ENCODE measurements around the gene KREMEN2.
"Not testable (repeated sequence)": the region's sequence is repeated elsewhere in the genome, so short reads cannot be mapped to it uniquely, and the experiment has no call there.

KREMEN2 gene, protein sequence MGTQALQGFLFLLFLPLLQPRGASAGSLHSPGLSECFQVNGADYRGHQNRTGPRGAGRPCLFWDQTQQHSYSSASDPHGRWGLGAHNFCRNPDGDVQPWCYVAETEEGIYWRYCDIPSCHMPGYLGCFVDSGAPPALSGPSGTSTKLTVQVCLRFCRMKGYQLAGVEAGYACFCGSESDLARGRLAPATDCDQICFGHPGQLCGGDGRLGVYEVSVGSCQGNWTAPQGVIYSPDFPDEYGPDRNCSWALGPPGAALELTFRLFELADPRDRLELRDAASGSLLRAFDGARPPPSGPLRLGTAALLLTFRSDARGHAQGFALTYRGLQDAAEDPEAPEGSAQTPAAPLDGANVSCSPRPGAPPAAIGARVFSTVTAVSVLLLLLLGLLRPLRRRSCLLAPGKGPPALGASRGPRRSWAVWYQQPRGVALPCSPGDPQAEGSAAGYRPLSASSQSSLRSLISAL

DNA sequence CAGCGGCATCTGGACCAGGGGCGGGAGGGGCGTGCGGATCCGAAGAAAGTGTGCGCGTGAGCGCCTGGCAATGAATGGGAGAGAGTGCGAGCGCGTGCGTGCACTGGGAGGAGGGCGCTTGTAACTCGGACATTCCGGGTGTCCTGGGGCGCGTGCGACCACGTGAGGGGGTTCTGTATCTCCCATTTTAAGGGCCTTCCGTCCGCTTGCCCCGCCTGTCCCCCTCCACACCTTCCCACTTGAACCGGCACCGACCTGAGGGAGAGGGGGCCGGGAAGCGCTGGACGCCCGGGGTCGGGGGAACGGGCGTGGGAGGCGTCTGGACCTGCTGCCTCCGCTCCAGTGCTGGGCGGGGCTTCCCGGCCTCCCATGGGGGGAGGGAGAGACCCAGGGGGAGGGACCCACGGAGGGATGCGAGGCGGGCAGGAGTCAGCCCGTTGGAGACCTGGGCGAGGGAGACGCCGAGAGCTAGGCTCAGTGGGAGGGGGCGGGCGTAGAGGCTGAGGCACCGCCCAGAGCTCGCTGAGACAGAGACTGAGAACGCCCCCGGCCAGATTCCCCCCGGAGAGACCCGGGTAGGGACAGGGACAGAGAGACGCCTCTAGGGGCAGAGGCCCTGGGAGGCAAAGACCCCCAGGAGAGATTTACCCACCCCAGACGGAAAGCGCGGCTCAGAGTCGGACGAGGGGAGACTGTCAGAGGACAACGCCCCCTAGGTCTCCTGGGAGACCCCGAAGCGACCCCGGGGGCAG lies at the start of gene KREMEN2:
KREMEN2 (plus strand) TSS at position 553 of the 752 bp plus-strand sequence. CDS start 246 bp downstream, outside the sequence.
- no peak for DNase-seq

DNA sequence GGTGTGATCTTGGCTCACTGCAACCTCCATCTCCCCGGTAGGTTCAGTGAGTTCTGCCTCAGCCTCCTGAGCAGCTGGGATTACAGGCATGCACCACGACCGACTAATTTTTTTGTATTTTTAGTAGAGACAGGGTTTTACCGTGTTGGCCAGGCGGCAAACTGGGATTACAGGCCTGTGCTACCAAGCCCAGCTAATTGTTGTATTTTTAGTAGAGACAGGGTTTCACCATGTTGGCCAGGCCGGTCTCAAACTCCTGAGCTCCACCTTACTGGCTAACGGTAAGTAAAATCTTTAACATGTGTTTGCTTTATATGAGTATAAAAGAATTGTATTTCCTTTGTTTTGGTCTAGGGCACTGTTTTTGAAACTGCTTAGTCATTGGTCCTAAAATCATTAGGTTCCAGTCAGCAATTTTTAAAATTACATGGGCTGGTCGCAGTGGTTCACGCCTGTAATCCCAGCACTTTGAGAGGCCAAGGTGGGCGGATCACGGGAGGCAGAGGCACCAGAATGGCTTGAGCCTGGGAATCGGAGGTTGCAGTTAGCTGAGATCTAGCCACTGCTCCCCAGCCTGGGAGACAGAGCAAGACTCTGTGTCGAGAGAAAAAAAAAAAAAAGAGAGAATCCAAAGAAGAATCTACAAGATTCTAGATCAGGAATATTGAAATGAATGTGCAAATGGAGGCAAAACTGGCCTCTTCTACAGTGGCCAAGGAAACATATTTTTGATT lies 48.7 kb upstream of the KREMEN2 start:
- no peak for DNase-seq

DNA sequence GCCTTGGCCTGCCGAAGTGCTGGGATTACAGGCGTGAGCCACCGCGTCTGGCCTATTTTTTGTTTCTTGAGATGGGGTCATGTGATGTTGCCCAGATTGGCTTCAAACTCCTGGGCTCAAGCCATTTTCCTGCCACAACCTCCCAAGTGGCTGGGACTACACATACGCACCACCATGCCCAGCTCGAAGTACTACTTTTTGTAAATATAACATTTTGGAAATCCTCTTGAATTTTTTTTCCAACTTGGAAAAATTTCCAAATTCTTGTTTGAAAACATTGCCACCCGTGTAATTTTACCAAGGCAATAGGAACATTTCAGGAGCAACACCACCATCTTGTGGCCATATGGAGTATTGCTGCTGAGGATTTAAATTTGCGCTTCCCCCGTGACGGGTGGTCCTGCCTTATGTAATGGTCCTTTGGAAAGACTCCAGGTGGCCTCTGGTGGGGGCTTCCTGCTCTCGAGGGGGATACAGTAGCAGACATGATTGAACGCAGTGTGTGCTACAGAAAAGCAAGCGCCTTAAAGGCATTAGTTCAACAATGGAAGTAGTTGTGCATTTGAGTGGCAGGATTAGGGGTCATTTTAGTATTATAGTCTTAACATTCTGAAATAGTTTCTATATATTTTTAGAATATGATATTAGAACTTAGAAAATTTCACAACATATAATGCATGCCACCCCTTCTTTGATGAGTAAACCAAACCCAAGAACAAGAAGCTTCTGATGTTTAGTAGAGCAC lies 44.4 kb upstream of the KREMEN2 start:
- DNase-seq = peak; percentile 53

DNA sequence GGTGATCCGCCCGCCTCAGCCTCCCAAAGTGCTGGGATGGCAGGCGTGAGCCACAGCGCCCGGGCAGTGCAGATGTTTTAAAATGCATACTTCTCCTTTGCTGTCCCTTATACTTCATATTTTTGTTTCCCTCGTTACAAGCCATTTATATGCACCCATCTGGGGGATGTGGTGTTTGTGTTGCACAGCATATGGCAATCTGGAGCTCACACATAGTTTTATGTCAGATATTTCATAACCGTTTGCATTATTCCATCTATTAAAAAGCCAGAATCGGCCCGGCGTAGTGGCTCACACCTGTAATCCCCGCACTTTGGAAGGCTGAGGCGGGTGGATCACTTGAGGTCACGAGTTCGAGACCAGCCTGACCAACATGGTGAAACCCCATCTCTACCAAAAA lies 40.6 kb upstream of the KREMEN2 start:
- no peak for DNase-seq

DNA sequence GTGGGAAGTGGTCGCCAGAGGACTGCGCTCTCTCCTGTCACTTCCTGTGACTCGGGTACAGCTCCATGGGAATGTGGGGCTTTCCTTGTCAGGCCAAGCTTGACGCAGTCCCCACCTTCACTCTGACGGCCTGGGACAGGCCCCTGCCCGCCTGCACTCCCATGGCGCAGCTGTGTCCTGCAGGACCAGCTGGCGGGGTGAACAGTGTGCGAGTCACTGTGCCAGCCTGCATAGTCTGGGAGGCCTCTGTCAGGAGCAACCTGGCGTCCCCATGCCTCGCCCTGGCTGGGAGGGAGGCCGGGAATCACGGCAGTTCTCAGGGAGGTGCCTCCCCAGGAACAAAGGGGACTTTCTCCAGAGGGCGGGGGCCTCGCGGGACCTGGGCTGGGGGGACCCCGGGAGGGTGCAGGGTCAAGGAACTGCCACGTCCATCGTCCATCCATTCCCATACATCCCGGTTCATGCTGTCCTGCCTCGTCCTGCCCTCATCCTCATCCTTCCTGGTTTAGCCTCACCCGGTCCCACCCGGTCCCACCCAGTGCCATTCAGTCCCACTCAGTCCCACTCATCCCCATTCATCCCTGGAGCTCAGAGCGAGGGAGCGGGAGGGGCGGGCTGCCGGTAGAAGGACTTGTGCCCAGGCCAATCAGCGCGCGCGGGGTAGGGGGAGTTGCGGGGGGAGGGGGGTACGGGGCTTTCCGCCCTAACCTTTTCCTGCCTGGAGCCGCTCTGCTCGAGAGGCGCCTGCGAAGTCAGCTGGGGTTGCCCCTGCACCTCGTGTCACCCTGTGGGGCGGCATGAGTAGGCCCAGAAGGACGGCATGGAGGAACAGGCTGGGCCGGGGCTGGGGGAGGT lies 38.9 kb upstream of the KREMEN2 start:
- no peak for DNase-seq

DNA sequence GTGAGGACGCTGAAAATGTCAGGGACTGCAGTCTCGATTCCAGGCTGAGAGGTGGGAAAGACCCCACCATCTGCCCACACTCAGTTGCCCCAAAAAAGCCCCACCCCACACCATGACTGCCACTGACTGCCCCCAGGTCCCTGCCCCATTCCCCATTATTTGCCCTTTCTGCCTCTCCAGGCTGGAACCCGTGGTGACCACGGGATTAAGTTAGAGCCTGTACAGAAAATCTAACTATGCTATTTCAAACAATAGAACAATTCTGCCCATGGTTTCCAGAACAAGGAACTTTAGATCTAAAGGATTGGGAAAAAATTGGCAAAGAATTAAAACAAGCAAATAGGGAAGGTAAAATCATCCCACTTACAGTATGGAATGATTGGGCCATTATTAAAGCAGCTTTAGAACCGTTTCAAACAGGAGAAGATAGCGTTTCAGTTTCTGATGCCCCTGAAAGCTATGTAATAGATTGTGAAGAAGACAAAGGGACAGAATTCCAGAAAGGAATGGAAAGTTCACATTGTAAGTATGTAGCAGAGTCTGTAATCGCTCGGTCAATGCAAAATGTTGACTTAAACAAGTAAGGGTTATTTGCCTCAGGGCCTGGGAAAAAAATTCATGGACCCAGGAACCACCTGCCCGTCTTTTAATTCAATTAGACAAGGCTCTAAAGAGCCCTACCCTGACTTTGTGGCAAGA lies 38.0 kb upstream of the KREMEN2 start:
- DNase-seq = no peak

DNA sequence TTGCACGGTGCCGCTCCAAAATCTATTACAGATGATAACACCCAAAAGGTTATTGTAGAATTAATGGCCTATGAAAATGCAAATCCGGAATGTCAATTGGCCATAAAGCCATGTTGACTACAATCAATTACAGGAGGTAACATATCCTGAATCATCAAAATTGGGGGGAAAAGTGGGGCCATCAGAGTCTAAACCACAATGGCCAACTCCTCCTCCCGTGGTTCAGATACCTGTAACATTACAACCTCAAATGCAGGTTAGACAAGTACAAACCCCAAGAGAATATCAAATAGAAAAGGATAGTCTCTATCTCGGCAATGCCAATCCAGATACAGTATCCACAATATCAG lies 37.5 kb upstream of the KREMEN2 start:
- no peak for DNase-seq

DNA sequence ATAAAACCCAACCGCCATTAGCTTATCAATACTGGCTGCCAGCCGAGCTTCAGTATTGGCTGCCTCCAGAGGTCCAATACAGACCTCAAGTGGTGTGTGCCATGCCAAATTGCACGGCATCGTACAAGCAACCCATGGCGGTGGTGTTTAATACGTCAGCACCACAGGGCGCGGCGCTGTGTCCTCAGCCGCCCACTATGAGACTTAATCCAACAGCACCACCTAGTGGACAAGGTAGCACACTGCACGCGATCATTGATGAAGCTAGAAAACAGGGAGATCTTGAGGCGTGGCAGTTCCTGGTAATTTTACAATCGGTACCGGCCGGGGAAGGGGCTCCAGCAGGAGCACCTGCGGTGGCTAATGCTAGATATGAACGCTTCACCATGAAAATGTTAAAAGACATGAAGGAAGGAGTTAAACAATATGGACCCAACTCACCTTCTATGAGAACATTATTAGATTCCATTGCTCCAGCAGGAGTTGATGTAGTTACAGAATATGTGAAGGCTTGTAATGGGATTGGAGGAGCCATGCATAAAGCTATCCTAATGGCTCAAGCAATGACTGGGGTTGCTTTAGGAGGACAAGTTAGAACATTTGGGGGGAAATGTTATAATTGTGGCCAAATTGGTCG lies 36.9 kb upstream of the KREMEN2 start:
- peak; percentile 79 for DNase-seq

DNA sequence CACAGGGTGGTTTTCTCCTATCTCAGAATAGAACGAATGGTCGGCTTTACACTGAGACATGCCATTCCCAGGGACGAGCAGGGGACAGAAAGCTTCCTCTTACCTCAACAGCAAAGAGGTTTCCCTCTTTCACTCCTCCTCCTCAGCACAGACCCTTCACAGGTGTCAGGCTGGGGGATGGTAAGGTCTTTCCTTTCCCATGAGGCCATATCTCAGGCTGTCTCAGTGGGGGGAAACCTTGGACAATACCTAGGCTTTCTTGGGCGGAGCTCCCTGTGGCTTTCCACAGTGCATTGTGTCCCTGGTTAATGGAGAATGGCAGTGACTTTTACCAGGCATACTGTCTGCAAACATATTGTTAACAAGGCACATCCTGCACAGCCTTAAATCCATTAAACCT lies 35.9 kb upstream of the KREMEN2 start:
- not testable (repeated sequence) for DNase-seq

DNA sequence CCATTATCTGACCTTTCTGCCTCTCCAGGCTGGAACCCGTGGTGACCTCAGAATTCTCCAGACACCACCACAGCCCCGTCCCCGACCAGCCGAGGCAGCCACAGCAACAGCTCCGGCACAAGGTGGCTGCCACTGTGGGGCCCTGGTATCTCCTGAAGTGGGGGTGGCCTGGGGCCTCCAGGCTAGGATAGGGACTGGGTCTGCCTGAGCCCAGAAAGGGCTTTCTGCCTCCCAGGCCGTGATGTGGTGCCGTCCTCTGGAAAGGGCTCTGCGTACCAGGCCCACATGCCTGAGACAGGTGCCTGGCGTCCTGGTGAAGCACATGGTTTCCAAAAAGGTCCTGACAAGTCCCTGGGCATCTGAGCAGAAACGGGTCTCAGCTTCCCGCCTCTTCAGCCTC lies 35.3 kb upstream of the KREMEN2 start:
- no peak for DNase-seq

DNA sequence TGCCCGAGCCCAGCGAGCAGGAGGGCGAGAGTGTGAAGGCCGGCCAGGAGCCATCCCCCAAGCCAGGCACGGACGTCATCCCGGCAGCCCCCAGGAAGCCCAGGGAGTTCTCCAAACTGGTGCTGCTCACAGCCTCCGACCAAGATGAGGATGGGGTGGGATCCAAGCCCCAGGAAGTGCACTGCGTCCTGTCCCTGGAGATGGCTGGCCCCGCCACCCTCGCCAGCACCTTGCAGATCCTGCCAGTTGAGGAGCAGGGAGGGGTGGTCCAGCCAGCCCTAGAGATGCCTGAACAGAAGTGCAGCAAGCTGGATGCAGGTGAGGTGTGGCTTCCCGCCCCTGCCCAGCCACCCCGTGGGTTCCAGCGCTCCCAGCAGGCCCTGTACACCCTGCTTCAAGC lies 34.4 kb upstream of the KREMEN2 start:
- DNase-seq = no peak

DNA sequence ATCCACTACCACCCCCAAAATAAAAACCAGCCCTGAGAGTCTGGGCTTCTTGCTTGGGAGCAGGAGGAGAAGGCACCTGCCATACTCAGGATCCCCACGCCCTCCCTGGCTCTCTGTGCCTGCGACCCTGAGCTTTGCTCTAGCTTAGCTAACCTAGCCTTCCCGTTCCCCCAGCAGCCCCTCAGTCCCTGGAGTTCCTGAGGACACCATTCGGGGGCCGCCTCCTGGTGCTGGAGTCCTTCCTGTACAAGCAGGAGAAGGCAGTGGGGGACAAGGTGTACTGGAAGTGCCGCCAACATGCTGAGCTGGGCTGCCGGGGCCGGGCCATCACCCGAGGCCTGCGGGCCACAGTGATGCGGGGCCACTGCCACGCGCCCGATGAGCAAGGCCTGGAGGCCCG lies 33.8 kb upstream of the KREMEN2 start:
- DNase-seq = no peak

DNA sequence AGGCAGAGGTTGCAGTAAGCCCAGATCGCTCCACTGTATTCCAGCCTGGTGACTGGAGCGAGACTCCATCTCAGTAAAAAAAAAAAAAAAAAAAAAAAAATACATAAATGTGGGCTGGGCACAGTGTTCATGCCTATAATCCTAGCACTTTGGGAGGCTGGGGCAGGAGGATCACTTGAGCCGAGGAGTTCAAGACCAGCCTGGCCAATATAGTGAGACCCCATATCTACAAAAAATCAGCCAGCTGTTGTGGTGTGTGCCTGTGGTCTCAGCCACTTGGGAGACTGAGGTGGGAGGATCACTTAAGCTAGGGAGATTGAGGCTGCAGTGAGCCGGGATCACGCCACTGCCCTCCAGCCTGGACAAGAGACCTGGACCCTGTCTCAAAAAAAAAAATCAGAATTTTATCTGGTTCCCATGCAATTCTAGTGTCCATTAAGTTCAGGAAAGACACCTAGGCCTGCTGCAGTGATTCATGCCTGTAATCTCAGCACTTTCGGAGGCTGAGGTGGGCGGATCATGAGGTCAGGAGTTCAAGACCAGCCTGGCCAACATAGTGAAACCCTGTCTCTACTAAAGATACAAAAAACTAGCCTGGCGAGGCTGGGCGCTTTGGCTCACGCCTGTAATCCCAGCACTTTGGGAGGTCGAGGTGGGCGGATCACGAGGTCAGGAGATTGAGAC lies 32.7 kb upstream of the KREMEN2 start:
- not testable (repeated sequence) for DNase-seq

DNA sequence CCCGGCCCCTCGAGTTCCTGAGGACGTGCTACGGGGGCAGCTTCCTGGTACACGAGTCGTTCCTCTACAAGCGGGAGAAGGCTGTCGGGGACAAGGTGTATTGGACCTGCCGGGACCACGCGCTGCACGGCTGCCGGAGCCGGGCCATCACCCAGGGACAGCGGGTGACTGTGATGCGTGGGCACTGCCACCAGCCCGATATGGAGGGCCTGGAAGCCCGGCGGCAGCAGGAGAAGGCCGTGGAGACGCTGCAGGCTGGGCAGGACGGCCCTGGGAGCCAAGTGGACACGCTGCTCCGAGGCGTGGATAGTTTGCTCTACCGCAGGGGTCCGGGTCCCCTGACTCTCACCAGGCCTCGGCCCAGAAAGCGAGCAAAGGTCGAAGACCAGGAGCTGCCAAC lies 30.9 kb upstream of the KREMEN2 start:
- DNase-seq = no peak

DNA sequence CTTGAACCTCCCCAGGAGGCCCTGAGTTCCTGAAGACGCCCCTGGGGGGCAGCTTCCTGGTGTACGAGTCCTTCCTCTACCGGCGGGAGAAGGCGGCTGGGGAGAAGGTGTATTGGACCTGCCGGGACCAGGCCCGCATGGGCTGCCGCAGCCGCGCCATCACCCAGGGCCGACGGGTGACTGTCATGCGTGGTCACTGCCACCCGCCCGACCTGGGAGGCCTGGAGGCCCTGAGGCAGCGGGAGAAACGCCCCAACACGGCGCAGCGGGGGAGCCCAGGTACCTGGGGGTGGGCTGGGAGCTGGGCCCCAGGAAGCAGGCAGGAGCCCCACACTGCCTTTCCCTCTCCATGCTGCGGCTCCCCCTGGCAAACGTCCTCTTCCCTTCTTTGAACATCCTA lies 30.4 kb upstream of the KREMEN2 start:
- no peak for DNase-seq

DNA sequence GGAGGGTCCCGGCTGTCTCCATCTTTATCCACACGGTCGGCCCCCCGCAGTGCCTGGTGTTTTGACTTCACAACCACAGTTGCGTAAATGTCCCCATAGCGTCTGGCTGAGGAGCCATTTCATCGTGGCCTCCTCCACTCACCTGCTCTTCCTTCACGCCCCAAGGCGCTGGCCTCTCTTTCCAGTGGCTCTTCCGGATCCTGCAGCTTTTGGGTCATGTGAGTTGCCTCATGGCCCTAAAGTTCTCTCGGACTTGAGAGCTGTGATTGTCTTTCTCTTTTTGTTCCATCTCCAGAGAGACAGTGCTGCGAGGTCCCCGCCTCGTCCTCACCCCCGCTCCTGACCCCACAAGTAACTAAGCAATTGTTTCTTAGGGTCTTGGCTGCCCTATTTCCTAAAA lies 29.6 kb upstream of the KREMEN2 start:
- DNase-seq = no peak

DNA sequence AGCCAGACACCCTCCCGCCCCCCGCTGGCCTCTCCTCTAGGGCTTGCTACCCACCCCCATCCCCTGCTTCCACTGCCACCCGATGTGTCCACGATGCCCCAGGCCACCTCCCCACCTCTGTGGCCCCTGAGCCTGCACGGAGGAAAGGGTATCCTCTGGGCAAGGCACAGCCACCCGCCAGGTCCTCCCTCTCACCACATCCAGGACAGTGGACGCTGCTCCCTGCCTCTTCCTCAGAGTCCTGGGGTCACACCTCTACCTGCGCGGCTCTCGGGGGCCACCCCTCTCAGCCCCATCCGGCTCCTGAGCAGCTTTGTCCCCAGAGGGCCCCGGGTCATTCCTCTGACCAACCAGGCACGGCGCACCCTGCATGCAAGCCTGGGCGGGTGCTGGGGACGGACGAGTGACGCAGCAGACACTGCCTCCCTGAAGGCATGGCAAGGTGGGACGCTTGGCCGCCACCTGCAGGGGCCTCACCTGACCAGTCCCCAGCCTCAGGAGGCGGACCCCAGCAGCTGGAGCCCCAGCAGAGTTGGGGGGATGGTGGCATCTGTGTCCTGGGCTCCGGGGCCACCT lies 27.6 kb upstream of the KREMEN2 start:
- DNase-seq = no peak

DNA sequence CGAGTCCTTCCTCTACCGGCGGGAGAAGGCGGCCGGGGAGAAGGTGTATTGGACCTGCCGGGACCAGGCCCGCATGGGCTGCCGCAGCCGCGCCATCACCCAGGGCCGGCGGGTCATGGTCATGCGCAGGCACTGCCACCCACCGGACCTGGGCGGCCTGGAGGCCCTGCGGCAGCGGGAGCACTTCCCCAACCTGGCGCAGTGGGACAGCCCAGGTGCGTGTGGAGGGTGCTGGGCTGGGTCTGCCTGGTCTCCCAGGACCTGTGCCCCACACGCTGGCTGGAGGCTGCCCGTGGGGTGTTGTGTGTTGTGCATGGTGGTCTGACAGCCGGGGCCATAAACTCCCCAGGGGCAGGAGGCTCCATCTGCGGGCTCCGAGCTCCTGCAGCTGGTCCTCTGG lies 26.9 kb upstream of the KREMEN2 start:
- DNase-seq = no peak

DNA sequence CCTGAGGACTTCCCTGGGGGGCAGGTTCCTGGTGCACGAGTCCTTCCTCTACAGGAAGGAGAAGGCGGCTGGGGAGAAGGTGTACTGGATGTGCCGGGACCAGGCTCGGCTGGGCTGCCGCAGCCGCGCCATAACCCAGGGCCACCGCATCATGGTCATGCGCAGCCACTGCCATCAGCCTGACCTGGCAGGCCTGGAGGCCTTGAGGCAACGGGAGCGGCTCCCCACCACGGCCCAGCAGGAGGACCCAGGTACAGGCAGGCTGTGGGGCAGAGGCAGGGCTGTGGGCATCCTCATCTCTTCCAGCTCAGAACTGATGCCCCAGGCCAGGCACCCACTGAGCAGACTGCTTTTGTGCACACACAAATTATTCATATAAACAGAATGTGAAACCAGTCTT lies 25.9 kb upstream of the KREMEN2 start:
- no peak for DNase-seq

DNA sequence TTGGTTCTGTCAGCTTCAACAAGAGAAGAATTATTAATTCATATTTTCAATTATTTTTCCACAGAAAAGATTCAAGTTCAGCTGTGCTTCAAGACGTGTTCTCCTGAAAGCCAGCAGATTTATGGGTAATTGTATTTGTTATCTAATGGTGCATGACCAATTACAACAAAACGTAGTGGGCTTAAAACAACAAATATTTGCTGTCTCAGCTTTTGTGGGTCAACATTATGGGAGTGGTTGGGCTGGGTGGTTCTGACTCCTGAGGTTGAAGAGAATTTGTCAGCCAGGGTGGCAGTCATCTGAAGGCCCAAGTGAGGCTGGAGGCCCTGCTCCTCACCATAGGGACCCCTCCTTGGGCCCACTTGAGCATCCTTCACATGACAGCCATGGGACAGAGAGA lies 24.1 kb upstream of the KREMEN2 start:
- no peak for DNase-seq

Data from activated CD4-positive, CD25-positive, alpha-beta regulatory T cell treated with anti-CD3 and anti-CD28 coated beads, Interleukin-2, amount 50 U/mL, for 72 hours (primary cell).